Stimulated activated CD8-positive, alpha-beta memory T cell treated with anti-CD3 and anti-CD28 coated beads, Interleukin-7, amount 100 ng/mL, for 1 hour (primary cell): ENCODE measurements around the gene PPM1F.

Experiments used
- DNase-seq, 2 donors: peaks; one replicate each; pipeline ENCODE4 v3.0.0-alpha.2; 2020; ENCODE audit warnings: low read depth in 2 of 2

PPM1F gene

DNA sequence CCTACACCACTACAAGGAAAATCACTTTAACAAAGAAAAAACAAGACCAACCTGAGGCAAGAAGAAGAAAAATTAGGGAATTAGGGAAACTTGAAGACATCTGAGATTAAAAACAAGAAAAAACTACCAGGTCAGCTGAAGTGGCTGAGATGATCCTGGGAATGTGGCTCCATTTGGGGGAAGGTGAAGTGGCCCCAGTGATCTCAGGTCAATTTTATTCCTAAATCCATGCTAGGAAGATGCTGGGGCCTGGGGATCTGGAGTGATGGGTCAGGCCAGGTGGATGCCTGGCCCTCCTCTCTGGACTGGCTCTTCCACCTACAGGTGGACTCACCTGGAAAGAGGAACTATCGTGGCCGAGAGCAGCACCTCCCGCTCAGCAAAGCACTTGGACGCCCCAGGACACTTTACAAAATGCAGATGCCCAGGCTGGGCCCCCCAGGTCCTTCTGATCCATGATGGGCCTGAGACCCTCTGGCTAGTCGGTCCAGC is 23.3 kb upstream of the PPM1F start:
- no peak for DNase-seq

DNA sequence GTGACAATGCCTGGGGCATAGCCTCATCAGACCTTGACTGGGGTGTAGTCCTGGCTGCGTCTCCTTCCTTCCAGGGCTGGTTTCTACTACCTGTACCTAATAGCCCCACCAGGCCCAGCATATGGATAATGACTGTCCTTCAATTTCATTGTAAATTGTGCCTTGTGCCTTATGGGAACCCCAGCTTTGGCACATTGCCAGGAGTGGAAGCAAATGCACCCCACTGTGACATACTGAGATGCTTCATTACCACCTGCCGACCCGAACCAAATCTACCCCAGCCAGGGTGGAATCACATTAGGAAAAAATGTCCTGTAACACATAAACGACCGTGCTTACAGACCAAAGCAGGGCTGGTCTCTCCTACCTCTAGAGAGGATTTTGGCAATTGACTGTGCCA is 22.6 kb upstream of the PPM1F start:
- DNase-seq, result no peak

DNA sequence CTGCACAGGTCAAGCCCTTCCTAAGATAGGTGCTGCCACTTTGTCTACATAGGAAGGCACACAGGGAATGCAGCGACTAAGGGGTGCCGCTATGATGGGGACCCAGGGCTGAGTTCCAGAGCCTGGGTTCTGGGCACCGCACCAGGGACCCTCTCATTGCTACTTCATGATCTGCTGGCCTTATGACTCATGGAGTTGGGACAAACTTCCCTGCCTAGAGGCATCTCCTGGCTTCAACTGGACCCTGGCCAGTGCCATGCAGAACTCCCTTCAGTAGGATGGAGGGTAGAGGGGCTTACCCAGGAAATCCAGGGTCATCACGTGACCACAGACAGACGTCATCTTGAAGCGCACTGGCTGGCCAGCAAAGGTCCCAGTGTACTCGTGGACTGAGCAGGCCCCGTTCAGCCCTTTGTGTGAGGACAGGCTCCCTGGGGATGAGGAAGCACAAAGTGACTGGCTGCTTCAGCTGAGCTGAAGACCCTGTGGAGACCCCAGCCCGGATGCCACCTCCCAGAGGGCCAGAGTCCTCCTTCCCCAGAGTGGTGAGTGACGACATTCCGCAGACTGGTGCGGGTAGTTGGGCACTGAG is 21.5 kb upstream of the PPM1F start:
- DNase-seq, result no peak

DNA sequence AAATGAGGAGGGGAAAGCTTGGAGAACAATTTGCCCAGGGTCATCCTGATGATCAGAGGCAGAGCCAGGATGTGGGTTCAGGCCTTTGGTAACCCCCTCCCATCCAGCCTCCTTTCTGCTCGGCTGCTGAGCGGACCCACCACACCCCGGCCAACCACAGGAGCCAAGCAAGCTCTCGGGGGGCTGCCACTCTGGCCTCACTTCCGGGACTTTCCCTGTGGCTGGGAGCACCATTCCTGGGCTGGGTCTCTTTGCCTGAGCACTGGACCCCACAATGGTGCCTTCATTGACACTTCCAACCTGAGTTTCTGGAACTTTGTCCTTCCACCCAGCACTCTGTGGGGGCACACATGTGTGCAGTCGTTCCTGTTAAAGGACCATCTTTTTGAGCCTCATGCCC is 20.2 kb upstream of the PPM1F start:
- no peak for DNase-seq

DNA sequence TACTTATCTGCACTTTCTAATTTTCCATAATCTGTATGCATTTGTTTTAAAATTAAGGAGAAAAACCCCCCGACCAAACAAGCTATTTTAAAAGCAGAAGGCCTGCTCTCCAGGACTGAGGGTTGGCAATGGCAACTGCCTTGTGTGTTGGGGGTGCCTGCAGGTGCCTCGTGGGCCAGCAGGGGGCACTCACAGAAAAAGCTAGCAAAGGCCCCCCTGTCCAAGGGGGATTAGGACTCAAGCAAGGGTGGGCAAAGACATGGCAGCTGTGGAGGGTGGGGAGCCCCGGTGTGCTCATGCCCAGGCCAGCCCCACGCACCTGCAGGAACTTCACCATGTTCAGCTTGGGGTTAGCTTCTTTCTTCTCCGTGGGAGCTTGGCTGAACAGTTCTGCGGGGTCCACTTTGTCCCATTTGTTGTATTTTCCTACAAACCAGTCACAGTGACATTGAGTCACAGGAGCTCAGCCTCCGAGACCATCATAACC is 19.7 kb upstream of the PPM1F start:
- peak in 1 of 2 donors; percentile 35 for DNase-seq

DNA sequence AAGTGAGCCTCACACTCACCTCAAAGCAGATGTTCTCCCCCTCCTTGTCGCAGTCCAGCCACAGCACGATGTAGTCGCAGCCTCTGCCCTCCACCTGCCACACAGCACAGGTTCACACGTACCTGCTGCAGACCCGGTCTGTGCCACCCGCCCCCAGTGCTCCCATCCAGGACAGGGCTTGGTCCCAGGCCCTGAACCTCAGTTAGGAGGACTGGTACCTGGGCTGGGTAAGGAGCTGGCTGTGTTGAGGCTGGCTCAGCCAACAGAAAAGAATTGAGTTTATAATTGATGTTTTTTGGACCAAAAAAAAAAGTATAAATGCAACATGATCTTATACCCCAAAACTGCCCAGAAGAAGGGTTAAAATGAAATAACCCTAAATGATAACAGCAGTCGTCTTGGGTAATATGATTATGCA is 19.2 kb upstream of the PPM1F start:
- DNase-seq, result no peak

DNA sequence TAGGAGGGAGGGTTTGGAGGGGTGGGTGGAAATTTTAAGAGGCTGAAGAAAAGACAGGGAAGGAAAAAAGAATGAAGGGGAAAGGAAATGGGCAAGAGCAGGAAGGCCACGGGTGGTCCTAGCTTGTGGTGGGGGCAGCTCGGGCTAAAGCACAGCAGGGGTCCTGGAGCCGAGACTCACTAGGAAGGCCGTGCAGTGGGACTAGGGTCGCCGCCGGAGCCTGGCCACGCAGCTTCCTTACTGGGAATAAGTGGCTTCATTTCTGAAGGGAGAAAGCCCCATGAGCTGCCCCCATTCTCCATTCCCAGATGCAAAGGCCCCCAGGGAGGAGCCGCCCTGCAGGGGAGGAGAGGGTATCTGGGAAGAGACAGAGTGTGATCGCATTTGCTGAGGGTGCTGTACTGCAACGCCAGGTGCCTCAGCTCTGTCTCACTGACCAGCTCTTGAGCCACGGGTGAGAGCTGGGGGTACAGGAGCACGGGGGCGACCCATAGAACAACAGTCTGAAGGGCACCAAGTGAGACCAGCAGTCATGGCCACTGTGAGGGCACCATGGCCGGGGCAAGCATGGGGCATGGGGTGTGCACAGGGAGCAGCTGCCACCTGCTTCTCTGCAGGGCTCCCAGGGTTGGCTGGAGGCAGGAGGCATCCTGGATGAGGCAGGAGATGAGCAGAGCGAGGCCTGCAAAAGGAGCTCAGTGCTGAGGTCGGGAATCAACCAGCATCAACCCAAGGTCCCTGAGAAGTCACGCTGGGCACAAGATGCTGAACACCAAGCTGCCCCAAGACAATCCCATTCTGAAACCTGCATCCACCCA is 18.4 kb upstream of the PPM1F start:
- DNase-seq, result no peak

DNA sequence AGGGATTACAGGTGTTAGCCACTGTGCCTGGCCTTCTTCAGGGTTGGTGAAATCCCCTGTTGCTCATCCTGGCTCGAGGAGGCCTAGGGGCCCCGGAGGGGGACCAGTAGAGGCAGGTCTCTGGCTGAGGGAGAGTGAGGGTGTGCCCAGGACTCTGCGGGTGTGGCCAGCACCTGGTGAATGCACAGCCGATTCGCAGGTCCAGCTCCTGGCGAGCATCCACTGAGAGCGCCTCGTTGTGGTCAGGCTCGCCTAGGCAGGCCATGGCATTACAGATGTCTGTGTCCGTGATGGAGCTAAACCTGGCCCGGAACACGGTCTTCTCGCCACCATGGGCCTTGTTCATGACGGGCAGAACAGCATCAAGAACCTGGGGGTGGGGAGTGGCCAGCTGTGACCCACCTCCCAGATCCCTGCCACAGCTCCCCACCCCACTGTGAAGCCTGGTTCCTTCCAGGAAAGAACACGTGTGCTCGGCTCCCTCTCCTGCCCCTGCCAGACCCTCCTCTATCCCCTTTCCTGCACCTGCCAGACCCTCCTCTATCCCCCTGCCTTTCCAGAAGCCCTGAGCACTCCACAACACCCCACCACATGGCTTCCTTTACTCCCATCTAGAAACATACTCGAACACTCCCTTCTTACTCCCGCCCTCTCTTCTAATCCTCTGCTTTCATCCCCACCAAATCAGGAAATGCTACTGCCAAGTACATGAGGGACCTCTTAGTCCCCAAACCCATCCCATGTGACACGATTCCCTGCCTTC is 17.6 kb upstream of the PPM1F start:
- DNase-seq, result no peak

DNA sequence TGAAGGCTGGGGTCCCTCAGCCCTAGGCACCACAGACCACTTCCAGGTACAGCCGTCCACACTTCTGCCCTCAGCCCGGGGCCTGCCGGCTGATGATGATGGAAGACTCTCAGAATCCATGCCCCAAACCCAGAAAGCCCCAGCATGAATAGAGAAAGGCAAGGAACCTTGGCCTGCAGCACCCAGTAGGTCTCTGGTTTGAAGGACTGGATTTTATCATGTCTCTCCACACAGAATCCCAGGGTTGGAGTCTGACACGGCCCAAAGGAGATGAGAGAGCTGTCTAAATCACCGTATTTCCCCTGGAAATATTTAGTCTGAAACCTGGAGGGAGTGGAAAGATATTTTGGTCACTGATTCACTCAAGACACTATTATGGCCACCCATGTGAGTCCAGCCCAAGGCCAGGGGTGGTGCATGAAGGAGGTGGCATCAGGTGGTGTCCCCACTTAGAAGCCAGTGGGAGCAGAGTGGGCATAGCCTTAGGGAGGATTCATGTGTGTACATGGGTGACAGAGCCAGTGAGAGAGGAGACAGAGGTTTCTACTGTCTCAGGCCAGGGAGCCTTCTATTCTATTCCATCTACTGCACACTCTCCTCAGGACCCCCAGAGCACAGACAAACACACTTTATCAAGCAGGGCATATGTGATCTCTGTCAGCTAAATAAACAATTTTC is 15.9 kb upstream of the PPM1F start:
- DNase-seq, result no peak

DNA sequence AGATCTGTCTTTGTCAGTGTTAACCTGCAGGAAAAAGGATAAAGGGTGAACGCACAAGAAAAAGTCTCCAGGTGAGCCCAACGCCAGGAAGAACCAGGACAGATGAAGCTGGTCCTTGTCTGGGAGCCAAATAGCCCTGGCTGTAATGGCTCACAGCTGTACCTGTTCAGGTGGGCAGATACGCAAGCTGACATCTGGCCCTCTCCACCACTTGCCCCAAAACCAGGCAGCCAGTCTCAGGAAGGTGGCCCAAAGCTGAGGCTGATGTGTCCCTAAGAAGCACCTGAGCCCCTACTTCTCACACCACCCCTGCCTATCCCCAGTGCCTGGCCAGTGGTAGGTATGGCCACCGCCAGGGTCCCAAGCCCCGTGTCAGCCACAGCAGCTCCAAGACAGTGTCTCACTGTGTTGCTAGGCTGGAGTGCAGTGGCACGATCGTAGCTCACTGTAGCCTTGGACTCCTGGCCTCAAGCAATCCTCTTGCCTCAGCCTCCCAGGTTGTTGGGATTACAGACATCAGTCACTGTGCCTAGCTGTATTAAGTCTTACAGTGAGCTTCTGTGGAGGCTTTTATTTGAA is 15.1 kb upstream of the PPM1F start:
- DNase-seq, result no peak

DNA sequence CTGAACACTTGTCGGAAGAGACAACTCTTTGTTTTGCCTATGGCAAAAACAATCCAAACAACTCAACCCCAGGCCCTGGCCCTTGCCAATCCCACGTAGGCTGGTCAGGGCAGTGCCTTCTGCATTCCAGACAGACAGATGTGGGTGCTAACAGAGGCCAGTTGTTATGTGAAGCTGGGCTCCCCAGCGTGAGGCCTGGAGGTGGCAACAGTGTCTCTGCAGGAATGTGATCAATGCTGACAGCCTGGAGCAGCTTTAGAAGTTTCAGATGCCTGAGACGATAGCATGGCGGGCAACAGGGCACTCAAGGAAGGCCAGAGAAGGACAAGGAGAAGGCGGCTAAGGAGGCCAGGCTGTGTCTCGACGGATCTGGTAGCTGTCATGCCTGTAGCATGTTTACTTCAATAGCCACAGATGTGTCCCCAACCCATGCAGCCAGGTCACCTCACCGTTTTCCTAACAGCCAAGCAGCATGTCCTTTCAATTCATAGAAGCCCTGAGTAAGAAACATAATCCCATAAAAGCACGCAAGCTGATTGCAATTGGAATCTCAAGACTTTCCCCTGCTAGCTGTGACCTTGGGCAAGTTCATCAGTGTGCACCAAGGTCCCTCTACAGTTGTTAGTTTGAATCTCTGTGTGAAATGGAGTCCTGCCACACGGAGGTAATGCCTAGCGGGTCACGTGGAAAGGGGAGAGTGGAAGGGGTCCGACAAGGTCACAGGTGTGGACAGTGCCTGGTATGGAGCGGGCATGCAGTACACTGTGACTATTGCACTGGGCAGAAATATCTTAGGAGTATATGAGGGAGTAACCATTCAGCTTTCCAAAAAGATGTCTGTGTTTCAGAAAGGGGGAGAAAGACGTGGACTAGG is 14.2 kb upstream of the PPM1F start:
- DNase-seq, result no peak

DNA sequence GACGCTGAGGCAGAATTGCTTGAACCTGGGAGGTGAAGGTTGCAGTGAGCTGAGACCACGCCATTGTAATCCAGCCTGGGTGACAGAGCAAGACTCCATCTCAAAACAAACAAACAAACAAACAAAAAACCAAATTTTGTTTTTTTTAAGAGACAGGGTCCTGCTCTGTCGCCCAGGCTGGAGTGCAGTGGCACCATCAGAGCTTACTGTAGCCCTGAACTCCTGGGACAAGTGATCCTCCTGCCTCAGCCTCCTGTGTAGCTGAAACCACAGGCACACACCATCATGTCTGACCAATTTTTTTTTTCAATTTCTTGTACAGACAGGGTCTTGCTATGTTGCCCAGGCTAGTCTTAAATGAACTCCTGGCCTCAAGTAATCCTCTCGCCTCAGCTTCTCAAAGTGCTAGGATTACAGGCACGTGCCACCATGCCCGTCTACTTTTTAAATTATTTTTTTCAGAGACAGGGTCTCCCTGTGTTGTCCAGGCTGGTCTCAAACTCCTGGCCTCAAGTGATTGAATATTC is 13.2 kb upstream of the PPM1F start:
- DNase-seq, result no peak

DNA sequence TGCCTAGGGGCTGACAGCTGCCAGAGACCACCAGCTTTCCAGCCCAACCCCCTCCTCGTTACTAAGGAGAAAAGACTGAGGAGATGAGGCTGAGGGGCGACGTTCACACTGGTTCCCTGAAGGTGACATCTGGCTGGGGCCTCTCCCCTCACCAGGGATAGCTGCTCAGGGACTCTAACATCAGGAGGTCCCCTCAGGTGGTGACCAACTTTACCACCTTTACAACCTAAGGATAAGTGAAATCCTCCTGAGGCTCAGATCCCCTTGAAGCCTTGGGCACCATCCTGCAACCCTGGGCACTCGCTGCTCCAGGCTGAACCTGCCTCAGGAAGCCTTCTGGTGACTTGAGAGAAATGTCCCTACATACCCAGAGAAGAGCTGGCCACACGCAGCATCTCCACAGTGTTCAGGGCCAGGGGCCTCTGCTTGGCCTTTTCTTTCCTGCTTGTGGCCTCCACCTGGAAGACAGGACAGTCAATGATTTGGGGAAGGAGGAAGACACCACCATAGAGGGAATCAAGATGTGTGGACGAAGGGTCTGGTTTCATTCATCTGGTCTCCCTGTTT is 12.4 kb upstream of the PPM1F start:
- no peak for DNase-seq

DNA sequence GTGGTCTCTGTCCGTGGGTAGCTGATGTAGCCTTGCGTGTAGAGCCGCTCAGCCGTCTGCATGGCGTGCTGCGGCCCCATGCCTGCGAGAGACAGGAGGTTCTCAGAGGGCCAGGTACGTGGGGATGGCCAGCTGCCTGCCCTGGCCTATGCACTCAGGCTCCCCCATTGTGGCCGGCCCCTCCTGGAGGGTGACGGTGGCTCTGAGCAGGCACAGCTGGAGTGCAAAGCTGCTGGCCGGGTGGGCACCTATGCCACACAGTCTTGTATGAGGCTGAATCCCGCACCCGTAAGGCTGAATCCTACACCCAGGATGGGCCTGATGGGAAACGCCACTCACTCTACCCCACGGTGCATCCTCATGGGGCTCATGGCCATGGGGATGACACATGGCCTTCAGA is 11.6 kb upstream of the PPM1F start:
- DNase-seq, result no peak

DNA sequence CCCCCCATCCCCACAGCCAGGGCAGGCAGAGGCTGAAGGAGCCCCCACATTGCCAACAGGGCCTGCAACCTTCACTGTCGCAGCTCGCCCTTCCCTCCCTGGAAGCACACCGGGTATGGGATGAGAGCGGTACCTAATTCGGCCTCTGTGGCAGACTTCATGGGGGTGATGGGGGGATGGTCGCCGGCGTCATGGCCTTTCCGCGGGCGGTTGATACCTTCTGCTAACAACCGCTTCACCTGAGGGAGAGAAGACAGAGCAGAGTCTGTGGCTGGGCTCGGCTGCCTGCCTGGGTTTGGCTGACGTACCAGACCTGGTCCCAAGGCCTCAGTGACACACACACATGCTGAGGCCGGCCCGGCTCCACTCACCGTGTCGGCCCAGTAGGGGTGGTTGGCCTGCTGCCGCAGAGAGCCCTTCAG is 11.2 kb upstream of the PPM1F start:
- no peak for DNase-seq

DNA sequence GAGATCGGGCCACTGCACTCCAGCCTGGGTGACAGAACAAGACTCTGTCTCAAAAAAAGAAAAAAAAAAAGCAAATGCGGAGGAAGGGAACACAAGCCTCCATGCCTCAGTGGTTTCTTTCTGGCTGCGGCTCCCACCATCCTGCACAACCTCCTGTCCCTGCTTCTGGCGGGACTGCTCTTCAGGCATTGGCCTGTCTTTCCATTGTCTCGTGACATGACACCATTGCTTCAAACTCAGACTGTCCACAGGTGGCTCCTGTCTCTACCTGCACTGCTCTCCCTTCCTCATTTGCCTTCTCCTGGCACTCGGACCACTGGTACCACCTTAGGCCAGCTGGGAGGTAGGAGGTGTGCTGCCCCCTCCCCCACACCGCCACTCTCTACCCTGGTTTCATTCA is 10.6 kb upstream of the PPM1F start:
- no peak for DNase-seq

DNA sequence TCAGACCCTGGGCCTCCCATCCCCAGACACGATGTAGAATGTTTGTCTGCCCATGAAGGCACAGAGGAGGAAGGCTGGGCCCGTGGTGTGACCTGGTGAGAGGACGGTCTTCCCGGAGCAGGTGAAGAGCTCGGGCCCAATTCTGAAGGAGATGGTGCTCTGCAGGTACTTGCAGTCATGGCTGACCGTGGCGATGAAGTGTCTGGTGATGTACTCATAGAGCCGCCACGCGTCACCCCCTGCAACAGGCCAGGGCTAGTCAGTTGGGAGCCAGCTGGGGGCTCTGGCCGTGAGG is 10.0 kb upstream of the PPM1F start:
- no peak for DNase-seq

DNA sequence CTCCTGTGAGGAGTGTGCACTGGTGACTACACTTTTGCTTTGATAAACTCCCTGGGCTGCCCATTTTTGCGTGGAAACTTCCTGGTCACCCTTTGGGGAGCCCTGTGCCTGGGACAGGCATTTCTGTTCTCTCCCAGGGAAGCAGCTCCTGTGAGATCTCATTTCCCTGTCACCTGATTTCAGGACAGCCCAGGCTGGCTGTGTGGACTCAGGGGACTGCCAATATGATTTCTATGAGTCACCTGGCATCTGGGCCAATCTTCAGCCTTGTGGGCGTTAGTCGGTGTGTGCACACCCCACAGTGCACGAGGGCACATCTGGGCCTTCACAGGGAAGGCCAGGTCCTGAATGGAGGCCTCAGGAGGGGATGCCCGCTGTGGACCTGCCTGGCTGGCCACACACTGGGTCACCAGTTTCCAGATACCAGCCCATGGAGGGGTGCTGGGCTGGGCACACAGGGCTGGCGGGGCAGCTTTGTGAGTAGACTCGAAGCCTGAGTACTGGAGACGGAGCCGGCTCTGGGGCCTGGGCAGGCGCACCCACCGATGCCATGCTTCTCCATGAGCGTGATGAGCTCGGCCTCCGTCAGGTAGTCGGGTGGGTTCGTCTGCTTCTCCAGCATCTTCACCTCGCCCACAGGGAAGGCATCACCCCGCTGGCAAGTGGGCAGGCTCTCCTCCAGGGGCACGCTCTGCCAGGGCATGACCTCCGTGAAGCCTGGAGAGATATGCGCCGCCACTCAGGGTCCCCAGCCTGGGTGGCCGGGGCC is 9.4 kb upstream of the PPM1F start:
- DNase-seq, result no peak

DNA sequence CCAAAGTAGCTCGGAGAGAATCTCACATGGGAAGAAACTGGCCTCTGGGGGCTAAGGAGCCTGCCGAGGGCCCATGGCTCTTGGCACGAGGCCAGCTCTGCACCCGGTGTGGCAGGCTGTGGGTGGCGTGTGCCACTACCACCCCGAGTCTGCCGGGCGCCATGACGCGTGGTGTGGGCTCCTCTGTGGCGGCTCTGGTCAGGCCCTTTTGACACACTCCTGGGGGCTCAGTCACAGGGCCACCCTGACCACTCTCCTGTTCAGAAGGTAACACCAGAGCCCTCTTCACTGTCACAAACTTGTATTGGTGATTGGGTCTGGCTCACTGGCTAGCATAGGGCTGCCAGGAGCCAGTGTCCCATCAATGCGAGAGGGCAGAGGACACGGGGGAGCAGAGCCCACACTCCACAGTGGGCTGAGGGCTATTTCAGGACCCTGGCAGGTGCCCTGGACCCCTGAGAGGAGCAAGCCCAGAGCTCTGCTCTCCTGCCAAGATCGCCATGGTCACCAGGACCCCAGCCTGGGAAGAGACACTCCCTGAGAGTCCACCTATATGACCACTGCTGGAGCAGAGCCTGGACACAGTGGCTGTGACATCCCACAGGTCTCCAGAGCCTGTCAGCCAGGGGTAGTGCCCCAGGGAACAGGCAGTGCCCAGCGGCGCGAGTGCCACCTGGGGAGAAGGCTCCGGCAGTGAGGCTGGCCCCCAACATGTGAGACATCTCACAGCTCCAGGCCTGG is 8.6 kb upstream of the PPM1F start:
- DNase-seq, result no peak
